Activated naive CD8-positive, alpha-beta T cell treated with anti-CD3 and anti-CD28 coated beads, Interleukin-2, amount 50 U/mL, for 24 hours (primary cell): ENCODE measurements around the gene ZMAT5.

Source experiments
- ATAC-seq: fragments of 150-1000 bp; cut with Tn5 transposase; one replicate; pipeline ENCODE4 v1.10.0; 2021
- DNase-seq: peaks from one replicate; pipeline ENCODE4 v3.0.0; 2021
- H3K27ac Mint-ChIP-seq: one replicate; pipeline ENCODE4 v1.8.0; 2021; ENCODE audit warnings: mild to moderate bottlenecking, mixed read lengths
- H3K27me3 Mint-ChIP-seq: one replicate; pipeline ENCODE4 v1.8.0; 2021; ENCODE audit warnings: mixed read lengths
- H3K36me3 Mint-ChIP-seq: one replicate; pipeline ENCODE4 v1.8.0; 2021; ENCODE audit warnings: low read depth, mixed read lengths
- H3K4me1 Mint-ChIP-seq: one replicate; pipeline ENCODE4 v1.8.0; 2021; ENCODE audit warnings: mixed read lengths
- H3K4me3 Mint-ChIP-seq: one replicate; pipeline ENCODE4 v1.8.0; 2021; ENCODE audit warnings: mild to moderate bottlenecking, moderate library complexity, mixed read lengths
- H3K9me3 Mint-ChIP-seq: one replicate; pipeline ENCODE4 v1.8.0; 2021; ENCODE audit warnings: mixed read lengths

ZMAT5 gene

DNA sequence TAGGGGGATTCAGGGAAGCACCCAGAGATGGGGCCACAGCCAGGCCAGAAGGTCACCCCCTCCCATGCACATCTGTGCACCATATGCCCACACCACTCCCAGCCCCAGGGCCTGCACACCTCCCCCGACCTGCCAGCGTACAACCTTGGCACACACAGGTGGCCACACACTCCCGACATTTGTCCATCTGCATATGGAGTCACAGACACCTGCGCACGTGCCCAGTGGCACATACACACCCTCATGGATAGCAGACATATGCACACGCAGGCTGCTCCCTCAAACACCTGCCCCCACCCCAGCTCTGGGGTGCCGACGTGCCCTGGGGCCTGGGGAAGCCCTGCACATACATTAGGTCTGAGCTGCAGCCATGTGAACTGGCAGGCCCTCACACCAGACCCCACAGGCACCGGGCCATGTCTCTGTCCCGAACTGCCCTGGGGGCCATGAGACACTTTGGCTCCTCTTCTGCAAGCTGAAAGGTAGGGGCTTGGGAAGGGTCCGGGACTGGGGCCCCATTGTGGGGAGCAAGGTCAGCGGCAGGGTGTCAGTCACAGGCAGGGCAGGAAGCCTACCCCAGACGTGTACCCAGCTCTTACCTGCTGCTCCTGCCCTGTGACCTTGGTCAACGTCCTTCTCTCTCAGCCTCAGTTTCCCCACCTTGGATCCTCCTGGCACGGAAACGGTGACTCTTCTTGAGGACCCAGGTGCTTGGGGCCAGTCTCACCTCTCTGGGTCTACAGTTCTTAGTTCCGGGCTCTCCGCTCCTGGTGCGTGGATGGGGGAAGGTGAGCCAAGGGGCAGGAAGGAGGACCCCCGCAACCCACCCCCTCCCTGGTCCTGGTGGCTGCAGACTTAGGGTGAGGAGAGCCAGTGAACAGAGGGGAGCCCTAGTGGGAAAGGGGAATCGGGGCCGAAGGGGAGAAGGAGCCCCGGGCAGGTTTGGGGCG is 47.6 kb downstream of the ZMAT5 start:
- Mint-ChIP-seq H3K27me3 (peaks cover 46% of the 10 kb centered on the region), H3K4me3 (no peak overlapping the region), H3K4me1 (peaks cover 2% of the 10 kb centered on the region)

DNA sequence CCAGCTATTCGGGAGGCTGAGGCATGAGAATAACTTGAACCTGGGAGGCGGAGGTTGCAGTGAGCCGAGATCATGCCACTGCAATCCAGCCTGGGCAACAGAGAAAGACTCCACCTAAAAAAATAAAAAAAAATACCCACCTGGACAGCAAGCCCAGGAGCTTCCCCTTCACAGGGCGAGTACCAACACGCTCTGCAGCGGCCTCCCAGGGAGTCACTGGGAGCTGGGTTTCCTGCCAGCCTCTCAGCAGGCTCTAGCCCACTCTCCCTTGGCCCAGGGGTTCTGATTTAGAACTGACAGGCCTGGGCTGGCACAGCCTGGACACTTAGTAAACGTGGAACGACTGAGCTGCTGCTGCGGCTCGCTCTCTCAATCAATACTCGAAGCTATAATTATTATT is 49.0 kb downstream of the ZMAT5 start:
- H3K4me3 Mint-ChIP-seq: no peak overlapping the region
- no peaks in the 10 kb centered on the region for H3K36me3 Mint-ChIP-seq
- no peak for ATAC-seq
- H3K27me3 Mint-ChIP-seq: peaks cover 43% of the 10 kb centered on the region
- H3K4me1 Mint-ChIP-seq: peaks cover 2% of the 10 kb centered on the region
- no peak overlapping the region for H3K27ac Mint-ChIP-seq
- no peak for DNase-seq
- no peaks in the 10 kb centered on the region for H3K9me3 Mint-ChIP-seq

More for the DNA sequence above, 47.6 kb downstream of the ZMAT5 start:
- DNase-seq (no peak), ATAC-seq (no peak)
- H3K27ac Mint-ChIP-seq: no peak overlapping the region
- H3K9me3 Mint-ChIP-seq: no peaks in the 10 kb centered on the region
- H3K36me3 Mint-ChIP-seq: no peaks in the 10 kb centered on the region

DNA sequence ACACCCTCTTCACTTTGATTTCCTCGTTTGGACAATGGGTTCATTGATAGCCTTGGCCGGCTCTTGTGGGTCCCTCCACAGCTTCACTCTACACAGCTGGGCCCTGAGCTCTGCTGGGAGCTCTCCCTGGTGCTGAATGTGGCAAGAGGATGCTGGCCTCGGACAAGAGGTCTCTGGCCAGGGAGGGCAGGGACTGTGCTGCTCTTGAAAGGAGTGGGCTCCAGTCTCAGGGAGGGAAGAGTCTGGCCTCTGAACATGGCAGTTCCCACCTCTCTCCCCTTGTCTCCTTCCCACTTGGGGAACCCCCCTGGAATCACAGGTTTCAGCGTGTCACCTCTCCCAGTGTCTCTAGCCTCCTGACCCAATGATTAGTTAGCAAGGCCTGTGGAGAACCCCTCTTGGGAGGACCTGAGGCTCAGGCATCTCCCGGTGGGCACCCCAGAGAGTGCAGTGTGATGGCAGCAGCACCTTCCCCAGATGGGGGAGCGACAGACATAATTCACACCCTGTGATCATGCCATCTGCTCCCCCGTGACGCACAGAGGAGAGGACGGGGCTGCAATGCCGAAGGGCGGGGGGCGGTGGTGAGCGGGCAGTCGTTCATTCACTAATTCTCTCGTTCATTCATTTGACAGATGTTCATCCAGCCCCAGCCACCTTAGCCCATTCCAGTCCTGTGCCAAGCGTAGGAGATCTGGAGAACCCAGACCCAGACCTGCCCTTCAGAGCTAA is 49.8 kb downstream of the ZMAT5 start:
- no peak for ATAC-seq
- H3K27me3 Mint-ChIP-seq: peaks cover 43% of the 10 kb centered on the region
- no peak overlapping the region for H3K4me3 Mint-ChIP-seq
- DNase-seq: peak; percentile 36
- peaks cover 2% of the 10 kb centered on the region for H3K4me1 Mint-ChIP-seq
- H3K36me3 Mint-ChIP-seq: no peaks in the 10 kb centered on the region
- H3K9me3 Mint-ChIP-seq: no peaks in the 10 kb centered on the region
- H3K27ac Mint-ChIP-seq: no peak overlapping the region

- no peak for DNase-seq
- Mint-ChIP-seq H3K36me3 (no peaks in the 10 kb centered on the region), H3K27me3 (peaks cover 35% of the 10 kb centered on the region), H3K27ac (no peak overlapping the region), H3K4me3 (no peak overlapping the region), H3K4me1 (no peaks in the 10 kb centered on the region), H3K9me3 (no peaks in the 10 kb centered on the region)
- ATAC-seq: no peak
These were observed 51.1 kb downstream of the ZMAT5 start for GRCh38 chr22:29715705-29716104.

GRCh38 chr22:29715240-29715639 is 51.6 kb downstream of the ZMAT5 start:
- DNase-seq: no peak
- Mint-ChIP-seq H3K36me3 (no peaks in the 10 kb centered on the region), H3K9me3 (no peaks in the 10 kb centered on the region), H3K27me3 (peaks cover 34% of the 10 kb centered on the region), H3K4me1 (no peaks in the 10 kb centered on the region), H3K4me3 (no peak overlapping the region), H3K27ac (no peak overlapping the region)
- ATAC-seq: no peak

DNA sequence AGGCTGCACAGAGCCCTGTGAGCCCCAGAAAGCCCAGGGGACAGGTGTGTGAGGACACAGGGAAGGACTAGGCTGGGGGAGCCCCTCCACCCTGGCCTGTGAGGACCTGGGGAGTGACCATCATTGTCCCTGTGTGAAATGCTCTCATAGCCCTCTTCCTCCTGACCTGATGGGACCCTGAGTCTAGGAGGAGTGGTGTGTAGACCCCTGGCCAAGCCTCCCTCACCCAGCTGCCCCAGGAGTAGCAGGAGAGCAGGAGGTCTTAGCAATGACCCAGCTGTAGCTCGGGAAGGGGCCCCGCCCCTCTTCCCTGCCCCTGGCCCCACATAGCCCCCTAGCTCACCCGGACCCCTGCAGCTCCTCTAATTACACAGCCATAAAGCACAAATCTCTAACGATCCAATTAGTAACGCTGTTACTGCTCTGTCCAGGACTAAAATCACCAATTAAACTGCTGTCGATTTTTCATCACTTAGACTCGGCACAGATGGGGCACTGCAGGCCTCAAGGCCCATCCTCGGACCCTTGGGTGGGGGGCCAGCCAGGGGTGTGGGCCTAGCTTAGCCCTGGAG is 53.6 kb downstream of the ZMAT5 start:
- Mint-ChIP-seq H3K4me1 (no peaks in the 10 kb centered on the region), H3K36me3 (no peaks in the 10 kb centered on the region), H3K9me3 (no peaks in the 10 kb centered on the region), H3K27ac (no peak overlapping the region), H3K27me3 (peaks cover 20% of the 10 kb centered on the region), H3K4me3 (no peak overlapping the region)
- no peak for DNase-seq
- ATAC-seq: no peak

- Mint-ChIP-seq H3K4me3 (no peak overlapping the region), H3K4me1 (no peaks in the 10 kb centered on the region), H3K36me3 (no peaks in the 10 kb centered on the region), H3K9me3 (no peaks in the 10 kb centered on the region), H3K27me3 (peaks cover 9% of the 10 kb centered on the region), H3K27ac (no peak overlapping the region)
- ATAC-seq (no peak), DNase-seq (no peak)
These were observed 54.7 kb downstream of the ZMAT5 start for GRCh38 chr22:29712119-29712518.

DNA sequence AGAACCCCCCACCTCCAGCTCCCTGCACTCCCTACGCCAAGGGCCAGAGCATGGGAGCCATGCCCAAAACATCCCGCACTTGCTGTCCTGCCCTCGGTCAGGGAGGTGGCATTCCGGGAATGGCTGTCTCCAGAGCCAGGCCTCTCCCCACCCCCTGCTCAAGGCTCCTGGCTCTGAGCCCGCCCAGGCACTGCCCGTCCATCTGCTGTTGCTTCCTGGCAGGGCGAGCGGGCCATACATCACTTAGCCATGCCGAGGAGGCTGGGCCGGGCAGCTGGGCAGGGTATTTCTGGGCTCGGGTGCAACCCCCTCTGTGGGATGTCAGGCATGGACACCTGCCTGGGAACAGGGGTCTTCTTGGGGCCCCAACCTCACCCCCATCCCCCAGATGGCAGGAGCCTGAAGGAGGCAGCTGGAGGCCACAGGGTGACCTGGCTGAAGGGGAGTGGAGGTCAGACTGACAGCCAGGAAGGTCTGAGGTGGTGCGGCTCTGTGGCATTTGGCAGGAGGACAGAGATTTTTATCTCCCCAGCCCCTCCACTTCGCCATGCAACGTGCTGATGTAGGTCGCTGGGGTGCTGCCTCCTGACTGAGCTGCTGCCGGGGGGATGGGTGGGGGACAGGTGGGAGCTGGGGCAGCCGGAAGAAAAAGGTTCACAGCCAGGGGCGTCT is 55.7 kb downstream of the ZMAT5 start:
- Mint-ChIP-seq H3K4me1 (no peaks in the 10 kb centered on the region), H3K4me3 (no peak overlapping the region)
- ATAC-seq: no peak

GRCh38 chr22:29710193-29710592 is 56.6 kb downstream of the ZMAT5 start:
- H3K36me3 Mint-ChIP-seq: no peaks in the 10 kb centered on the region
- H3K4me3 Mint-ChIP-seq: no peak overlapping the region
- no peaks in the 10 kb centered on the region for H3K4me1 Mint-ChIP-seq
- H3K27me3 Mint-ChIP-seq: peaks cover 3% of the 10 kb centered on the region
- H3K9me3 Mint-ChIP-seq: no peaks in the 10 kb centered on the region
- ATAC-seq: no peak
- no peak overlapping the region for H3K27ac Mint-ChIP-seq
- no peak for DNase-seq

More for the DNA sequence above, 55.7 kb downstream of the ZMAT5 start:
- Mint-ChIP-seq H3K36me3 (no peaks in the 10 kb centered on the region), H3K27ac (no peak overlapping the region), H3K27me3 (peaks cover 3% of the 10 kb centered on the region), H3K9me3 (no peaks in the 10 kb centered on the region)
- no peak for DNase-seq

DNA sequence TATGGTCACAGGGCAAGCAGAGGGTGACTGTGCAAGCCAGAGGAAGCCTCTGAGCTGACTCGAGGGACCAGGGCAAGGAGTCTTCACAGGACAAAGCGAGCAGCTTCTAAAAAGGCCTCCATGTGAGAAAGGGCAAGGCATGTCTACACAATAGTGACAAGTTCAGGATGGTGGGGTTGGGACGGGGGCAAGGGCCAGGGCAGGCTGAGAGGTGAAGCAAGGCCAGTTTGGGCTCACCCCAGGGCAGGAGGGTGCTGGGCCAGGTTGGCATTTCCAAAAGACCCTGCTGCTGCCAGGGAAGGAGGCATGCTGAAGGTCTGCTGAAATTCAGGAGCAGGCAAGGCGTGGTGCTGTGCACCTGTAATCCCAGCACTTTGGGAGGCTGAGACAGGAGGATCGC is 59.3 kb downstream of the ZMAT5 start:
- Mint-ChIP-seq H3K4me1 (peaks cover 2% of the 10 kb centered on the region), H3K27ac (no peak overlapping the region), H3K27me3 (peaks cover 6% of the 10 kb centered on the region), H3K4me3 (no peak overlapping the region), H3K9me3 (no peaks in the 10 kb centered on the region), H3K36me3 (no peaks in the 10 kb centered on the region)
- ATAC-seq (no peak), DNase-seq (no peak)

DNA sequence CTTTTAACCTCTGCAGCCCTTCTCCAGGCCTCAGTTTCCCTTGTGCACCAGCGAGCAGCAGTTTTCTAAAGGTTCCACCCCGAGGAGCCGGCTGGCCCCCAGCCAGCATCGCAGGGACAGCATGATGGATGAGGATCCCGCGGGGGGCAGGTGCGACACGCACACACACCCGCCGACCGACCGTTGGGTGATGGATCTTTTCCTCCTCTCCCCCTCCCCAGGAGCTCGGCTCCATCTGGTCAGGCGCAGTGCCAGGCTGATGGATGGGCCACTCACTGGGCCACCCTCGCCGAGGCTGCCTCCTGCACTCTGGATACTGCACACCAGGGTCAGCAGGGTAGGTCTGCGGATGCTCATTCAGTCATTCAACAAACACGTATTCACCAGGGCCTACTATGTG is 59.8 kb downstream of the ZMAT5 start:
- Mint-ChIP-seq H3K4me1 (peaks cover 2% of the 10 kb centered on the region), H3K4me3 (no peak overlapping the region), H3K36me3 (no peaks in the 10 kb centered on the region), H3K27ac (no peak overlapping the region), H3K27me3 (peaks cover 6% of the 10 kb centered on the region), H3K9me3 (no peaks in the 10 kb centered on the region)
- DNase-seq (no peak), ATAC-seq (no peak)

DNA sequence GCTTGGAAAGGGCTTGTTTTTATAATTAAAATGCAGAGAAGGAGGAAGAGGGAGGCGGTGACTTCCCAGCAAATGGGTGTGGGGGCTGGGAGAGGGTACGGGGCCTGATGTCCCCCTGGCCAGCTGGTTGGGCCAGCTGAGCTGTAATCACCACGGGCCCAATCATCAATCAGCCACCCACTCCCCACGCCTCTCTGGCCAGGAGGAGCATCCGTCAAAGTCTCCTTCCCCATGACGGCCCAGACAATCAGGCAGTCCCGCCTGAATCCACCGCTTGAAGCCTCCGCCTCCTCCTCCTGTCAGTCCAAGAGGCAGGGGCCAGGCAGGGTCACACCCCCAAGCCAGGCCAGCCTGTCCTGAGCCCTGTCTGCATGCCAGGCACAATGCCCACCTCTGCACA is 60.3 kb downstream of the ZMAT5 start:
- Mint-ChIP-seq H3K4me1 (peaks cover 2% of the 10 kb centered on the region), H3K9me3 (no peaks in the 10 kb centered on the region), H3K4me3 (no peak overlapping the region), H3K27me3 (peaks cover 6% of the 10 kb centered on the region), H3K36me3 (no peaks in the 10 kb centered on the region), H3K27ac (no peak overlapping the region)
- ATAC-seq (no peak), DNase-seq (no peak)

DNA sequence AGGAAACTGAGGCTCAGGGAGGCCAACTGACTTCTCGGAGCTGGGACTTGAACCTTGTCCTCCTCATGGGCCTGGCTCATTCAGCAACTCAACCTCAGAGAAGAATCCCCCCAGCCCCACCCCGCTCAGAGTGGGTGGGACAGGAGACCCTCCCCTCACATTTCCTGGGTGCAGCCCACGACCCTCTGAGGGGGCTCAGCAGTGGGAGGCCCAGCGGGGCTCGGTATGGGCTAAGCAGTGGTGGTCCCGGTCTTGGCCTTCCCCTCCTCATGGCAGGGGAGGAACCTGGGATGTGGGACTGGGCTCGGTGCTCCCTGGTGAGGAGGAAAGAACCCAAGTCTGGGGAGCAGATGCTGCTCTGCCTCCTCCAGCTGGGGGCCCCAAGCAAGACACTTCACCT is 61.2 kb downstream of the ZMAT5 start:
- ATAC-seq: no peak
- Mint-ChIP-seq H3K27me3 (peaks cover 6% of the 10 kb centered on the region), H3K4me1 (peaks cover 9% of the 10 kb centered on the region), H3K4me3 (no peak overlapping the region), H3K36me3 (no peaks in the 10 kb centered on the region), H3K9me3 (no peaks in the 10 kb centered on the region), H3K27ac (no peak overlapping the region)
- no peak for DNase-seq

DNA sequence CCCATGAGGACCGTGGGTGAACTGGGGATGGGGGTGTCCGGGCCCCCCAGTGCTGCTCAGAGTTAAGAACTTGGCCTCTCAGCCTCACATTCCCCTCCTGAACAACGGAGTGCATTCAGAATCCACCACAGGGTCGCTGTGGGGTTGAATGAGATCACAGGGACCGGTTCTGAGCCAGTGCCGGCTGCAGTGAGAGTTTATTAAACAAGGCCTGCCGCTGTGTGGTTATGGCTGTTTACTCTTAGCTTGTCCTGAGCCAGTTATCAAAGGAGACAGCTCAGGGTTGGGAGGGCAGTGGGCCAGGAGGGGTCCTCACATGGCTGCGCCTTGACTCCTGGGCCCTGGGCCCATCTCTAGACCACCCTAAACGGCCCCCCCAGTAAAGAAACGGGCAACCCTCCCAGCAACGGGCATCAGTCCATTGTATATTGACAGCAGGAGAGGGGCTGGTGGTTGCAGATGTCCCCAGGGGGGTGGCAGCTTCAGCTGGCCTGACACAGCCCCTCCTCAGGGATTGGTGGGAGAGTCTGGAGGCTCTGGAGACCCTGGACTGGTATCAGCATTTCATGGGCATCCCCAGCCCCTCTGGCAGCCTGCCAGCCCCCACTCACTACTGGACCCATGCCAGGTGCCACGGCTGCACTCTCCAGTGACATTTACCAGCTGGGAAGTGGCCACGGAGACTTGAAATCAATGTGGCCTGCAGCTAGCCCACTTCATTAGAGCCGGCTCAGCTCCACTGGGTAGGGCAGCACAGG is 62.1 kb downstream of the ZMAT5 start:
- H3K27me3 Mint-ChIP-seq: peaks cover 6% of the 10 kb centered on the region
- H3K27ac Mint-ChIP-seq: no peak overlapping the region
- H3K9me3 Mint-ChIP-seq: no peaks in the 10 kb centered on the region
- no peak for DNase-seq
- H3K4me1 Mint-ChIP-seq: peaks cover 11% of the 10 kb centered on the region
- ATAC-seq: no peak
- no peaks in the 10 kb centered on the region for H3K36me3 Mint-ChIP-seq
- no peak overlapping the region for H3K4me3 Mint-ChIP-seq
